Activated B cell treated with CpG ODN at 0.5 μM for 24 hours (primary cell): ENCODE results near the gene ACOT2. TPM values are rescaled to one million over a fixed set of nuclear protein-coding genes. Genes with fewer than 3 reads are reported as not detected.
"Not testable (repeated sequence)": the region's sequence is repeated elsewhere in the genome, so short reads cannot be mapped to it uniquely, and the experiment has no call there.

Experiments used
- ATAC-seq: fragments of 200-7000 bp; cut with Tn5 transposase; one replicate; pipeline ENCODE4 v1.10.0; 2021; ENCODE audit warnings: low read depth, mild to moderate bottlenecking, moderate library complexity
- CTCF ChIA-PET: fragments of 350-600 bp; sonication (Branson Sonifier 250); formaldehyde crosslinking; loops from one replicate; lab custom pipeline; 2021; ENCODE audit warnings: antibody characterized with exemption; lab: Charles Lee
- POLR2A ChIA-PET: fragments of 350-600 bp; sonication (Branson Sonifier 250); formaldehyde crosslinking; loops from one replicate; lab custom pipeline; 2021; ENCODE audit warnings: antibody characterized with exemption; lab: Charles Lee
- DNase-seq: peaks from one replicate; pipeline ENCODE4 v3.0.0; 2022
- H3K27ac Mint-ChIP-seq: one replicate; pipeline ENCODE4 v1.8.0; 2020; ENCODE audit warnings: mixed read lengths
- H3K27me3 Mint-ChIP-seq: one replicate; pipeline ENCODE4 v1.8.0; 2021; ENCODE audit warnings: mixed read lengths
- H3K36me3 Mint-ChIP-seq: one replicate; pipeline ENCODE4 v1.8.0; 2021; ENCODE audit warnings: low read depth, mixed read lengths
- H3K4me1 Mint-ChIP-seq: one replicate; pipeline ENCODE4 v1.8.0; 2021; ENCODE audit warnings: mixed read lengths
- H3K4me3 Mint-ChIP-seq: one replicate; pipeline ENCODE4 v1.8.0; 2020; ENCODE audit warnings: mild to moderate bottlenecking, mixed read lengths
- H3K9me3 Mint-ChIP-seq: one replicate; pipeline ENCODE4 v1.8.0; 2020; ENCODE audit warnings: mixed read lengths
- CTCF ChIP-seq: fragments of 200-600 bp; IDR thresholded peaks from one replicate; pipeline ENCODE4 v1.8.0; 2022; ENCODE audit warnings: antibody characterized with exemption, mild to moderate bottlenecking
- intact Hi-C: fragments of 100-400 bp; cut with micrococcal nuclease; formaldehyde crosslinking; loops from one replicate; pipeline ENCODE4 v1.15.1; 2024
- total RNA-seq: library from RNA; stranded (reverse); gene quantifications from 2 replicates; pipeline ENCODE4 v1.2.3, GENCODE V29; 2022

ACOT2 gene
- total RNA-seq, 1 donor from 2014 or later: 13.8 TPM

- CTCF ChIA-PET: interaction anchor here (1.1 kb wide), 1 partner anchor 59 kb away, joined by 5 read pairs; no protein-coding TSS in a partner anchor
- TF ChIP-seq CTCF: no peak
- H3K4me1 Mint-ChIP-seq: peaks cover 33% of the 10 kb centered on the region
- H3K9me3 Mint-ChIP-seq: no peaks in the 10 kb centered on the region
- peak overlapping the region; percentile 48 for H3K4me3 Mint-ChIP-seq
- ATAC-seq (no peak), DNase-seq (no peak)
- POLR2A ChIA-PET: interaction anchor here (0.8 kb wide), 1 partner anchor 195 kb away, joined by 3 read pairs; no protein-coding TSS in a partner anchor
- intact Hi-C loops: loop anchor here (5.0 kb wide), 2 partner anchors 75 to 510 kb away; partner anchors contain the start of genes RBM25 and RIOX1
- H3K27ac Mint-ChIP-seq: no peak overlapping the region
- H3K27me3 Mint-ChIP-seq: no peaks in the 10 kb centered on the region
- peaks cover 12% of the 10 kb centered on the region for H3K36me3 Mint-ChIP-seq
Observed at GRCh38 chr14:73567358-73567757, 1.7 kb upstream of the ACOT2 start.

- H3K27ac Mint-ChIP-seq: peak overlapping the region; percentile 95
- peaks cover 10% of the 10 kb centered on the region for H3K36me3 Mint-ChIP-seq
- ChIA-PET POLR2A (interaction anchor here (0.5 to 2.4 kb wide), 19 partner anchors 14 to 510 kb away, joined by 3 to 20 read pairs (median 4); partner anchors contain the start of genes ACOT6, DNAL1, NUMB and RBM25), CTCF (interaction anchor here (1.8 to 2.9 kb wide), 3 partner anchors 60 to 161 kb away, joined by 3 to 16 read pairs (median 12); no protein-coding TSS in a partner anchor)
- no peak for DNase-seq
- H3K4me3 Mint-ChIP-seq: peak overlapping the region; percentile 94
- H3K4me1 Mint-ChIP-seq: peaks cover 34% of the 10 kb centered on the region
- H3K27me3 Mint-ChIP-seq: no peaks in the 10 kb centered on the region
- no peaks in the 10 kb centered on the region for H3K9me3 Mint-ChIP-seq
- no peak for TF ChIP-seq CTCF
- intact Hi-C loops: loop anchor here (2.0 to 5.0 kb wide), 3 partner anchors 15 to 511 kb away; partner anchors contain the start of genes RBM25 and RIOX1
- ATAC-seq: no peak
Observed at GRCh38 chr14:73567951-73568885, 795 bp upstream of the ACOT2 start.

- peaks cover 36% of the 10 kb centered on the region for H3K4me1 Mint-ChIP-seq
- intact Hi-C loops: loop anchor here (2.0 to 5.0 kb wide), 3 partner anchors 14 to 512 kb away; partner anchors contain the start of genes RBM25 and RIOX1
- H3K27me3 Mint-ChIP-seq: not testable (repeated sequence)
Observed at GRCh38 chr14:73568886-73569184, 178 bp upstream of the ACOT2 start.

GRCh38 chr14:73570913-73571312, 1.9 kb downstream of the ACOT2 start:
- peak; percentile 48 for DNase-seq
- not testable (repeated sequence) for H3K9me3 Mint-ChIP-seq, H3K27me3 Mint-ChIP-seq
- Mint-ChIP-seq H3K4me1 (peaks cover 36% of the 10 kb centered on the region), H3K36me3 (peaks cover 15% of the 10 kb centered on the region), H3K27ac (peak overlapping the region; percentile 18), H3K4me3 (peak overlapping the region; percentile 35)
- intact Hi-C loops: loop anchor here (1.0 kb wide), 2 partner anchors 62 to 63 kb away; no protein-coding TSS in a partner anchor
- ATAC-seq: peak; percentile 76
- ChIA-PET POLR2A (interaction anchor here (0.6 to 1.6 kb wide), 10 partner anchors 9 to 130 kb away, joined by 3 to 9 read pairs (median 6); partner anchors contain the start of genes ACOT6 and RIOX1), CTCF (interaction anchor here (0.6 to 2.9 kb wide), 9 partner anchors 8 to 310 kb away, joined by 3 to 16 read pairs (median 3); partner anchors contain the start of gene NUMB)

More at GRCh38 chr14:73568886-73569184, 178 bp upstream of the ACOT2 start:
- not testable (repeated sequence) for DNase-seq, ATAC-seq, H3K9me3 Mint-ChIP-seq
- ChIA-PET POLR2A (interaction anchor here (0.5 to 2.4 kb wide), 18 partner anchors 14 to 511 kb away, joined by 3 to 20 read pairs (median 4); partner anchors contain the start of genes ACOT6, DNAL1, NUMB and RBM25), CTCF (interaction anchor here (1.8 to 2.9 kb wide), 3 partner anchors 60 to 160 kb away, joined by 3 to 16 read pairs (median 12); no protein-coding TSS in a partner anchor)
- peak overlapping the region; percentile 95 for H3K27ac Mint-ChIP-seq
- peaks cover 14% of the 10 kb centered on the region for H3K36me3 Mint-ChIP-seq
- peak overlapping the region; percentile 94 for H3K4me3 Mint-ChIP-seq

GRCh38 chr14:73573034-73573433, 4.0 kb downstream of the ACOT2 start:
- CTCF ChIA-PET, H3K27ac Mint-ChIP-seq, intact Hi-C loops, H3K27me3 Mint-ChIP-seq, DNase-seq, ATAC-seq, H3K4me3 Mint-ChIP-seq, H3K9me3 Mint-ChIP-seq, POLR2A ChIA-PET: not testable (repeated sequence)
- Mint-ChIP-seq H3K4me1 (peaks cover 27% of the 10 kb centered on the region), H3K36me3 (peaks cover 15% of the 10 kb centered on the region)

- not testable (repeated sequence) for ATAC-seq
Observed at GRCh38 chr14:73573740-73574139, 4.7 kb downstream of the ACOT2 start.

GRCh38 chr14:73574251-73574650, 5.2 kb downstream of the ACOT2 start:
- H3K27ac Mint-ChIP-seq, H3K4me3 Mint-ChIP-seq, H3K27me3 Mint-ChIP-seq, ATAC-seq, intact Hi-C loops, POLR2A ChIA-PET, DNase-seq, H3K9me3 Mint-ChIP-seq, CTCF ChIA-PET: not testable (repeated sequence)
- Mint-ChIP-seq H3K36me3 (peaks cover 19% of the 10 kb centered on the region), H3K4me1 (peaks cover 15% of the 10 kb centered on the region)

More at GRCh38 chr14:73573740-73574139, 4.7 kb downstream of the ACOT2 start:
- Mint-ChIP-seq H3K4me1 (peaks cover 19% of the 10 kb centered on the region), H3K36me3 (peaks cover 19% of the 10 kb centered on the region)
- H3K9me3 Mint-ChIP-seq, intact Hi-C loops, POLR2A ChIA-PET, H3K27me3 Mint-ChIP-seq, H3K4me3 Mint-ChIP-seq, CTCF ChIA-PET, H3K27ac Mint-ChIP-seq, DNase-seq: not testable (repeated sequence)
